ENCODE measurements around the gene DOLPP1.
"Not testable (repeated sequence)": the region's sequence is repeated elsewhere in the genome, so short reads cannot be mapped to it uniquely, and the experiment has no call there.

GRCh38 chr9:129130271-129130670 lies 49.4 kb downstream of the DOLPP1 start:
- TF ChIP-seq POLR2AphosphoS5 (IDR thresholded peaks at IDR 0.05; ENCODE audit: borderline replicate concordance, low read depth, low read length); EZH2 (IDR thresholded peaks at IDR 0.05); FOXP2 (optimal IDR thresholded peaks at IDR 0.05; ENCODE audit: control extremely low read depth, extremely low read length, insufficient read depth): not testable (repeated sequence)
